Loucy (cell line): Measurements from ENCODE around the gene KIF23.

ENCODE experiments used
- H2AFZ ChIP-seq: fragments of 200-600 bp; sonication (generic); 2 replicates; pipeline ENCODE4 v1.6.0; 2016; ENCODE audit warnings: antibody characterized with exemption, mild to moderate bottlenecking, low read length, moderate library complexity
- H3F3A ChIP-seq: fragments of 200-600 bp; 2 replicates; pipeline ENCODE4 v1.6.0; 2016; ENCODE audit warnings: antibody characterized with exemption, low read depth, mild to moderate bottlenecking
- H3K27me3 ChIP-seq: fragments of 200-600 bp; sonication (generic); 2 replicates; pipeline ENCODE4 v1.6.1; 2014; ENCODE audit warnings: low read length, mild to moderate bottlenecking; ENCODE audit not compliant: insufficient read depth, poor library complexity, severe bottlenecking
- H3K36me3 ChIP-seq: fragments of 200-600 bp; sonication (generic); 2 replicates; pipeline ENCODE4 v1.6.1; 2016; ENCODE audit warnings: low read length; ENCODE audit not compliant: insufficient read depth
- H3K4me1 ChIP-seq: fragments of 200-600 bp; sonication (generic); 2 replicates; pipeline ENCODE4 v1.5.1; 2014; ENCODE audit warnings: low read length, mild to moderate bottlenecking; ENCODE audit not compliant: insufficient read depth, poor library complexity, severe bottlenecking
- H3K4me2 ChIP-seq: fragments of 200-600 bp; sonication (generic); 2 replicates; pipeline ENCODE4 v1.6.0; 2014; ENCODE audit warnings: antibody characterized with exemption, low read length, low read depth, mild to moderate bottlenecking; ENCODE audit not compliant: poor library complexity, severe bottlenecking
- H3K4me3 ChIP-seq: fragments of 200-600 bp; sonication (generic); 2 replicates; pipeline ENCODE4 v1.5.1; 2014; ENCODE audit warnings: low read length, mild to moderate bottlenecking, mixed read lengths; ENCODE audit not compliant: poor library complexity, severe bottlenecking
- H3K79me2 ChIP-seq: fragments of 200-600 bp; sonication (generic); 2 replicates; pipeline ENCODE4 v1.6.1; 2014; ENCODE audit warnings: low read length; ENCODE audit not compliant: insufficient read depth
- H3K9ac ChIP-seq: fragments of 200-600 bp; sonication (generic); 2 replicates; pipeline ENCODE4 v1.6.0; 2014; ENCODE audit warnings: mild to moderate bottlenecking, low read depth, low read length, moderate library complexity; ENCODE audit not compliant: poor library complexity, severe bottlenecking
- H3K9me2 ChIP-seq: fragments of 200-600 bp; sonication (generic); replicated peaks from 2 replicates; pipeline ENCODE4 v1.6.1; 2016; ENCODE audit warnings: low read depth, low read length, mixed read lengths
- H3K9me3 ChIP-seq: fragments of 200-600 bp; sonication (generic); 2 replicates; pipeline ENCODE4 v1.6.1; 2014; ENCODE audit warnings: mild to moderate bottlenecking, antibody characterized with exemption, low read length, low read depth; ENCODE audit not compliant: insufficient read depth
- H4K20me1 ChIP-seq: fragments of 200-600 bp; sonication (generic); 2 replicates; pipeline ENCODE4 v1.6.0; 2014; ENCODE audit warnings: antibody characterized with exemption, low read length, mild to moderate bottlenecking; ENCODE audit not compliant: insufficient read depth, poor library complexity, severe bottlenecking
- EZH2phosphoT487 ChIP-seq: fragments of 200-600 bp; IDR thresholded peaks from 2 replicates; pipeline ENCODE4 v1.6.1; 2018; ENCODE audit warnings: antibody characterized with exemption, mild to moderate bottlenecking, moderate library complexity, borderline replicate concordance
- TF ChIP-seq, protein P1 (sequence below): fragments of 200-600 bp; sonication (generic); conservative IDR thresholded peaks from 2 replicates; pipeline ENCODE4 v1.5.1; 2014; ENCODE audit warnings: mild to moderate bottlenecking, antibody characterized with exemption, low read length

Gene KIF23

DNA sequence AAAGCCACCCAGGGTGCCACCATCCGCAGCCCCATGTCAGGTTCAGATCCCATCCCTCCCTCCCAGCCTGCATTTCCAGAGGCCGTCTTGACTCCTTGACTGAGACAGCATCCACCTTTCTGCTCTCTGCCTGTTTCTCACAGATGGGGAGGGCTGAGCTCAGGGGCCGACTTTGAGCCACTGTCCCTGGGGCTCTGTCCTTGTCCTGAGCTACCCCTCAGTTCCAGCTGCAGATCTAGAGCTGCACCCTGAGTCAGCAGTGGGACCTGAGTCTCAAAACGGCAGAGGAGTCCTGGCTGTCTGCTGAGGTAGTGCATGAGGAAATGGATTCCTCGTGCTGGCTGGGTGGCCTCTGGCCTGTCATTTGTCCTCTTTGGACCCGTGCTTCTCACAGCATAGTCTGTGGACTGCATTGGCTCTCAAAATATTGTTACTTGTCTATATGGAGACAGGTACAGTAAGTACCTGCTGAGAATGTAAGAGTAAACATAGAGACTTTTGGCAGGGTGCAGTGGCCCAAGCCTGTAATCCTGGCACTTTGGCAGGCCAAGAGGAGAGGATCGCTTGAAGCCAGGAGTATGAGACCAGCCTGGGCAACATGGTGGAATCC, 60.8 kb downstream of the KIF23 start:
- no peaks in the 10 kb centered on the region for H3K36me3 ChIP-seq
- no peak overlapping the region for H2AFZ ChIP-seq
- H3K9me3 ChIP-seq: no peaks in the 10 kb centered on the region
- no peaks in the 10 kb centered on the region for H3F3A ChIP-seq
- no peak for TF ChIP-seq EZH2phosphoT487
- no peaks in the 10 kb centered on the region for H3K27me3 ChIP-seq
- no peak overlapping the region for H3K4me3 ChIP-seq
- H3K9me2 ChIP-seq: no peaks in the 10 kb centered on the region
- no peak overlapping the region for H3K4me2 ChIP-seq
- H3K79me2 ChIP-seq: no peaks in the 10 kb centered on the region
- no peaks in the 10 kb centered on the region for H4K20me1 ChIP-seq
- no peak overlapping the region for H3K9ac ChIP-seq
- H3K4me1 ChIP-seq: peaks cover 5% of the 10 kb centered on the region

DNA sequence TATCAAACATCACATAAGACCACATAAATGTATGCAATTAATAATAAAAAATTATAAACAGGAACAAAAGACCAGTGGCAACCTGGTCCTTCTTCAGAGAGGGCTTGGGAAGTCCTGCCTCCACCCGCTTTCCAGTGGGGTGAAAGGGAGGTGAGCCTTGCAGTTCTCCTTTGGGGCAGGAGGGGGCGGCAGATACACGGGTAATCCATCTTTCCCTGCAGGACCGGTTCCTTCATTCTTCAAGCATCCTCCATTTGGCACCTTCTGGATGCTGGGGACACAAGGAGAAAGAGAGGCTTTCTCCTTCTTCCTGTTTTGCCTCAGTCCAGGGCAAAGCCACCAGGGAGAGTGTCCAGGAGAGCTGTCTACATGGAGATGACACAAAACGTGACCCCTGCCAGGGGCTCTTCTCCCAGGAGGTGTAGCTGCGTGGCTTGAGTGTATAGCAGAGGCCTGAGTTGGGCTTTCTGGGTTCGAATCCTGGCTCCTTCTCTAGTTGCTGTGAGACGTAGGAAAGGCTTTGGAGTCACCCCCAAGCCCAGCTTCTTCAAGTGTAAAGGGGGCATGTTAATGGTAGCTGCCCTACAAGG, 61.7 kb downstream of the KIF23 start:
- TF ChIP-seq, protein P1, sequence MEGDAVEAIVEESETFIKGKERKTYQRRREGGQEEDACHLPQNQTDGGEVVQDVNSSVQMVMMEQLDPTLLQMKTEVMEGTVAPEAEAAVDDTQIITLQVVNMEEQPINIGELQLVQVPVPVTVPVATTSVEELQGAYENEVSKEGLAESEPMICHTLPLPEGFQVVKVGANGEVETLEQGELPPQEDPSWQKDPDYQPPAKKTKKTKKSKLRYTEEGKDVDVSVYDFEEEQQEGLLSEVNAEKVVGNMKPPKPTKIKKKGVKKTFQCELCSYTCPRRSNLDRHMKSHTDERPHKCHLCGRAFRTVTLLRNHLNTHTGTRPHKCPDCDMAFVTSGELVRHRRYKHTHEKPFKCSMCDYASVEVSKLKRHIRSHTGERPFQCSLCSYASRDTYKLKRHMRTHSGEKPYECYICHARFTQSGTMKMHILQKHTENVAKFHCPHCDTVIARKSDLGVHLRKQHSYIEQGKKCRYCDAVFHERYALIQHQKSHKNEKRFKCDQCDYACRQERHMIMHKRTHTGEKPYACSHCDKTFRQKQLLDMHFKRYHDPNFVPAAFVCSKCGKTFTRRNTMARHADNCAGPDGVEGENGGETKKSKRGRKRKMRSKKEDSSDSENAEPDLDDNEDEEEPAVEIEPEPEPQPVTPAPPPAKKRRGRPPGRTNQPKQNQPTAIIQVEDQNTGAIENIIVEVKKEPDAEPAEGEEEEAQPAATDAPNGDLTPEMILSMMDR: peak; percentile 83
- no peak for TF ChIP-seq EZH2phosphoT487
- Histone ChIP-seq H3K4me1 (peaks cover 5% of the 10 kb centered on the region), H3K4me3 (no peak overlapping the region), H3K9ac (no peak overlapping the region), H3K9me3 (no peaks in the 10 kb centered on the region; the same call in 1 of the 2 replicates), H4K20me1 (no peaks in the 10 kb centered on the region), H3K27me3 (no peaks in the 10 kb centered on the region), H2AFZ (no peak overlapping the region), H3K36me3 (no peaks in the 10 kb centered on the region), H3K4me2 (no peak overlapping the region), H3K9me2 (no peaks in the 10 kb centered on the region), H3F3A (no peaks in the 10 kb centered on the region), H3K79me2 (no peaks in the 10 kb centered on the region)

DNA sequence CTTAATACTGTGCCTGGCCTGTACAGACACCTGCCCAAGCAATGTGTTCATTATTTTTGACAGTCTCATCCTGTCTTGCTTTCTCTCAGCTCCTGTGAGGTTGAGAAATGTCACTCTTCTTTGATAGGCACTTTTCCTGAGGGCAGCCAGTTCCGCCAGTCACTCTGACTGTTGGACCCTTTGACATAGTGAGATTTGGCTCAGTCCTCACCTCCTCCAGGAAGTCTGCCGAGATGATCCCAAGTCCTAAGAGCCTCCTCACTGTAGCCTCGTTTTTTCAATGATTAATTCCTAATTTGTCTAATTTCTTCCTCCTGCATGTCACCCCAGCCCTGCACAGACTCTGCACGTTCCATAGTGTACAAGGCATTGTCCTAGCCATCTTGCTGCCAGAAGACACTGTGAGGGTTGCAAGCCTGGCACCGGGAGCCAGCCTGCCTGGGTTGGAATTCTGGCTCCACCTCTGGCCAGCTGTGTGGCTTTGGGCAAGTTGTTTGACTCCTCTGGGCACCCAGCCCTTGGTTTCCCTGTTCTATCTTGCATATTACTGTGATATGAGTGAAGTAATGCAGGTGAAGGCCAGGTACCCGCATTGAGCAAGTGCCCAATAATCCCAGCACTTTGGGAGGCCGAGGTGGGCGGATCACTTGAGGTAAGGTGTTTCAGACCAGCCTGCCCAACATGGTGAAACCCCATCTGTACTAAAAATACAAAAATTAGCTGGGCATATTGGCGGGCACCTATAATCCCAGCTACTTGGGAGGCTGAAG, 62.7 kb downstream of the KIF23 start:
- Histone ChIP-seq H3K9ac (no peak overlapping the region), H3K9me2 (no peaks in the 10 kb centered on the region), H3K4me1 (peaks cover 5% of the 10 kb centered on the region), H4K20me1 (no peaks in the 10 kb centered on the region), H3F3A (no peaks in the 10 kb centered on the region), H3K79me2 (no peaks in the 10 kb centered on the region), H3K9me3 (no peaks in the 10 kb centered on the region; the same call in 1 of the 2 replicates), H3K4me3 (no peak overlapping the region), H3K36me3 (no peaks in the 10 kb centered on the region), H3K27me3 (no peaks in the 10 kb centered on the region), H3K4me2 (no peak overlapping the region), H2AFZ (no peak overlapping the region)
- TF ChIP-seq, protein P1: no peak
- no peak for TF ChIP-seq EZH2phosphoT487
